NCI-H2196 (cell line): ENCODE measurements around the gene XPO4.
"Not testable (repeated sequence)": the region's sequence is repeated elsewhere in the genome, so short reads cannot be mapped to it uniquely, and the experiment has no call there.

ENCODE experiments used
- DNase-seq: peaks from one replicate; lab custom pipeline; 2025; ENCODE audit not compliant: unreplicated experiment; lab: John Stamatoyannopoulos, UW

The XPO4 gene

DNA sequence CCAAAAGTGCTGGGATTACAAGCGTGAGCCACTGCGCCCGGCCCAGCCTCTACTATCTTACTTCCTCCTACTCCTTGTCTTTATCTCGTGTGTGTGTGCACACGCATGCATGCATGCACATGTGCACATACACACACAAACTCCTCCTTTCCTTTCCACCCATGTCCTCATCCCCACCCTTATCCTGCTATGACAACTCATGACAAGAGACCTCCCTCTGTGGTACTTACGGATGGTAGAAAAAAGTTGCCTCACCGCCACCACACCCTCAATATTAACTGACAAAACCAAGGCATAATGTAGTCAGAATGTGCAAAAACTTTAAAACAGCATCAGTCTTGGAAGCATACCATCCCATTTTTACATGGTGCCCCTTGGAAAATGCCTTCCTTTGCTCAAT lies 112.9 kb downstream of the XPO4 start:
- no peak for DNase-seq

GRCh38 chr13:20788312-20788711 lies 114.2 kb downstream of the XPO4 start:
- no peak for DNase-seq

DNA sequence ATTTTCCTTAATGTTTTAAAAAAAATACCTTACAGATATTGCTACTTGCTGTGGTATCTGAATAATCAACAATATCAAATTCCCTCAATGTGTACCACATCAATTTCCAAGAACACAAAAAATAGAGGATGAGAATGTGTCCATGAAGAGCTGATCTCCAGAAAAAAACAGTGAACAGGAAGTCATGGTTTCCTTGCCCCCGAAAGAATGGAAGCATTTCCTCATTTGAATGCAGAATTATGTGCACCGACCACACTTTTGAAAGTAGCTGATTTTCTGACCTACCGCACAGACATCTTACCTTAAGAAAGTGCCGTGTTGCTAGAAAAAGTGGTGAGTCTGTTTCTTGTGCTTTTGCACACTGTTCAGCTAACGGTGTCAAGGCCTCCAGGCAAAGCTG lies 115.4 kb downstream of the XPO4 start:
- DNase-seq: no peak

DNA sequence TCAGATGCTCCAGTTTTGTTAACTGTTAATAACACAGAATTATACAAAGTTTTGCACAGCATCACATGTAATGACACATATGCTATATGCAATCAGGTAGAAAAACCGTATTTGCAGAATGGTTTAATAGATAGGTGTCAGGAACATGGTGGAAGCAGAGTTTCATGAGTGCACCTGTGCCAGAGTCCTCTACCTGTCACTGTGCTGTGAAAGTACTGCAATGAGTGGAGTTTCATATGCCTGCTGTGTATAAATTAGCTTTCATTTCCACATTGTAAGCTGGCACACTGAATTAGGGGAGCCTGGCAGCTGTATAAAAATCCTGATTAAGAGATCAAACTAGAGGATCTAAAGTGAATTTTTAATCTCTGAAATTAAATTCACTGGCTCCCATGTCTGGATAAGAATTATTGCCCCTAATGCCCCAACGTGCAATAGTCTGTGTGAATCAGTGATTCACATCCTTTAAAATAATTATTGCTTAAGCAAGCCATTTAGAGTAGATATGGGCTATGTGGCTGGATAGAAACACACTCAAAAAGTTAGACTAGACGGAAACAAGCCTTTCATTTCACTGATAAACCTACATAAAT lies 120.3 kb downstream of the XPO4 start:
- no peak for DNase-seq

DNA sequence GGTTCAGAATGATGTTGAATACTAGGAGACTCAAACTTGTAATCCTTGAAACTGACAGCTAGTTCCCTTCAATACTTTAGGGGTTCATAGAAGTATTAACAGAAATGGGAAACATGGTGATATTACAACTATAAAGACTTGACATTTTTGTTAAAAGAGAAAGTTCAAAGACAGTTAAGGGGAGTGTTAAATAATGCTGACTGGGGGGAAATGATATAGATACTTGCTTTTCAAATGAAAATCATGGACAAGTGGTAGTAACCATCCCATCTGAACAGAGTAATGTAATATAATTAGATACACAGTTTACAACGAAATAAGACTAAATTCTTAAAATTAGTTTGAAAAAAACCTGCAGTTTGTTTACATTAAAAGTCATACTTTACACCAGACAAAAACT lies 122.2 kb downstream of the XPO4 start:
- DNase-seq: no peak

- no peak for DNase-seq
Measured at GRCh38 chr13:20779405-20779804, 123.1 kb downstream of the XPO4 start.

GRCh38 chr13:20778311-20778710 lies 124.2 kb downstream of the XPO4 start:
- DNase-seq: no peak

GRCh38 chr13:20776751-20777150 lies 125.8 kb downstream of the XPO4 start:
- DNase-seq: no peak

DNA sequence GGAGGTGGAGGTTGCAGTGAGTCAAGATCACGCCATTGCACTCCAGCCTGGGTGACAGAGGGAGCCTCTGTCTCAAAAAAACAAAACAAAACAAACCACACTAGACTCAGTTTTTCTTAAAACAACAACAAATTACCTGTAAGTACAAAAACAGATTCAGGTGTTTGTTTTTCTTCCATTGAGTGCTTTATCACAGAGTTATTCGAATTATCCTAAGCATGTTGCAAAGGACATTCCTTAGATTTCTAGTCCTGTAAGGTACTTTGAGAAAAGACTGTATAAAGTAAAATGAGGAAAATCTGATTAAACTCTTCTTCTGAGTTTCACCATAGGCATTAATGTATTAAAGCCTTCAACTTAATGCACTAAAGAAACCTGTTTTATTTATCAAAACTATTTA lies 126.6 kb downstream of the XPO4 start:
- no peak for DNase-seq

DNA sequence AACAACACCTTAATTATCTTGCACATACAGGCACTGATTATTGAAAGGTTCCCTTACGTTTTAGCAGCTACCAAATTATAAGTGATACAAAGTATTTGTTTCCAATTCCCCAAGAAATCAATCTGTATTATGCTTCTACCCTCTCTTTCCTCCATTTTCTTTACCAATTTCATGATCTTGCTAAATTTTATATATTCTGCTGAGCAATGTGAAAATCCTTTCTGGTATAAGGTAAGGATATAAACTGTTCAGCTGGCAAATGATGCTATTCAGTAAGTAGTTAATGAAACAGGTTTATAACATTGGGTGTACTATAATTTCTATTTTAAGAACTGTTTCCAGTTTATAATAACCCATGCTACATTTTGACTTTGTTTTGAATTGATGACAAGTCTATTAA lies 127.8 kb downstream of the XPO4 start:
- DNase-seq: no peak

DNA sequence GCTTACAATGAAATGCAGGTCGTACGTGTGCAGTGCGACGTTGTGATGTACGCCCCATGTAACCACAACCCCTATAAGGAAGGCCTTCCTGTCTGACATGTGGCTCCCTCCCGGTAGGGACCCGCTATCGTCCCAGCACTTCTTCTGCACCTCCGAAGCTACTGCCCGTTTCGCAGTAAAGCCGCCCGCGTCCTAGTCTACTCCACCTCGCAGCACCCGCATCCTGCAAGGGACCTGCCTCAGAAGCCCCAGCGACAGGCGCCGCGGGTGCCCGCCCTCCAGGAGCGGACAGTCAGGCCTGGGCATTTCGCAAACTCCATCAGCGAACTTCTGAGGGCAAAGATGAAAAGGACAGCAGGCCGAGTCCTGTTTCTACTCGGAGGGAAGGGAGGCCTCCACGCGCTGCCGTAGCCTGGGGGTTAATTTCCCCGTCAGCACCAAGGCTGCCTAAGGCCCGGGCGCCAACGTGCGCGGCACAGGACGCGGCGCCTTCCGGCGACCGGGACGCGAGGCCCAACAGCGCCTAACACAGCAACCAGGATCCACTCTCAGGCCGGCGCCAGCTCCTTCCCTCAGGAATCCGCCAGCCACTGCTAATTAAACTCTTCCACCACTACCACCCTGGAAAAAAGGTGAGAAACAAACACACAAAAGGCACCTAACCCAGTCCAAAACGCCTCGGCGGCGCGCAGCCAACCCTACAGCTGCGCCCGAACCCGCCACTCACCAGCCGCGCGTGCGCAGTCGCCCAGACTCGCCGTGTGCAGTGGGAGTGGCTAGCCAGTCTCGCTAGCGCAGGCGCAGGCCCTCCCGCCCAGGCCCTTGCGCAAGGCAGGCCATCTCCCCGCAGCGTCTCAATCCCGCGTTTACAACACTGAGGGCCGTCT lies 129.1 kb downstream of the XPO4 start, which contains the start of gene EEF1AKMT1:
Gene EEF1AKMT1, minus strand, starts transcription at position 768 of the 887 bp plus-strand sequence. CDS start 16,363 bp downstream, outside the sequence.
- DNase-seq: peak; percentile 87

- no peak for DNase-seq
Measured at GRCh38 chr13:20772401-20773131, 130.0 kb downstream of the XPO4 start.

DNA sequence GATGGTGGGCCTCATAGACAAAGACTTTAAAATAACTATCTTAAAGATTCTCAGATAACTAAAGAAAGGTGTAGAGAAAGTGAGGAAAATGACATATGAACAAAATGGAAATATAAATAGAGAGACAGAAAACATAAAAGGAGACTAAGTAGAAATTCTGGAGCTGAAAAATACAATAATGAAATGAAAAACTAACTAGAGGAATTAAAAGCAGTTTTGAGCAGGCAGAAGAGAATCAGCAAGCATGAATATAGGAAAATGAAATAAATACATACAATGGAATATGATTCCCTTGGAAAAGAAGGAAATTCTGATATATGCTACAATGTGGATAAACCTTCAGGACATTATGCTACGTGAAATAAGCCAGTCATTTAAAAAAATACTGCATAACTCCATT lies 132.7 kb downstream of the XPO4 start:
- no peak for DNase-seq

- DNase-seq: no peak
Measured at GRCh38 chr13:20769091-20769490, 133.5 kb downstream of the XPO4 start.

- DNase-seq: no peak
Measured at GRCh38 chr13:20767309-20767943, 135.1 kb downstream of the XPO4 start.

GRCh38 chr13:20760872-20761271 lies 141.7 kb downstream of the XPO4 start:
- DNase-seq: no peak

DNA sequence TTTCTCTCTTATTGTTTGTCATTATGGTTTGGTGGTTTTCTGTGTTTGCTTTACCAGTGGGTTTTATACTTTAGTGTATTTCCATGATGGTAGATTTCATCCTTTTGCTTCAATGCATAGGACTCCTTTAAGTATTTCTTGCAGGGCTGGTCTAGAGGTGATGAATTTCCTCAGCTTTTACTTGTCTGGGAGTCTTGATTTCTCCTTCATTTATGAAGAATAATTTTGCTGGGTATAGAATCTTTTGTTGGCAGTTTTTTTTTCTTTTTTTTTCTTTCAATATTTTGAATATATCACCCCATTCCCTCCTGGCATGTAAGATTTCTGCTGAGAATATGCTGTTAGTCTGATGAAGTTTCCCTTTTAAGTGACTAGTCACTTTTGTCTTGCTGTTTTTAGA lies 148.5 kb downstream of the XPO4 start:
- DNase-seq: no peak

- no peak for DNase-seq
Measured at GRCh38 chr13:20749377-20749776, 153.2 kb downstream of the XPO4 start.

DNA sequence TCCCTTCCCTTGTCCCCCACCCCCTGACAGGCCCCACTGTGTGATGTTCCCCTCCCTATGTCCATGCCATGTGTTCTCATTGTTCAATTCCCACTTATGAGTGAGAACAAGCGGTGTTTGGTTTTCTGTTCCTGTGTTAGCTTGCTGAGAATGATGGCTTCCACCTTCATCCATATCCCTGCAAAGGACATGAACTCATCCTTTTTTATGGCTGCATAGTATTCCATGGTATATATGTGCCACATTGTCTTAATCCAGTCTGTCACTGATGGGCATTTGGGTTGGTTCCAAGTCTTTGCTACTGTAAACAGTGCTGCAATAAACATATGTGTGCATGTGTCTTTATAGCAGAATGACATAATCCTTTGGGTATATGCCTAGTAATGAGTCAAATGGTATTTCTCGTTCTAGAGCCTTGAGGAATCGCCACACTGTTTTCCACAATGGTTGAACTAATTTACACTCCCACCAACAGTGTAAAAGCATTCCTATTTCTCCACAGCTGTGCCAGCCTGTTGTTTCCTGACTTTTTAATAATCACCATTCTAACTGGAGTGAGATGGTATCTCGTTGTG lies 158.6 kb downstream of the XPO4 start:
- DNase-seq: not testable (repeated sequence)

- DNase-seq: no peak
Measured at GRCh38 chr13:20740021-20740420, 162.5 kb downstream of the XPO4 start.

DNA sequence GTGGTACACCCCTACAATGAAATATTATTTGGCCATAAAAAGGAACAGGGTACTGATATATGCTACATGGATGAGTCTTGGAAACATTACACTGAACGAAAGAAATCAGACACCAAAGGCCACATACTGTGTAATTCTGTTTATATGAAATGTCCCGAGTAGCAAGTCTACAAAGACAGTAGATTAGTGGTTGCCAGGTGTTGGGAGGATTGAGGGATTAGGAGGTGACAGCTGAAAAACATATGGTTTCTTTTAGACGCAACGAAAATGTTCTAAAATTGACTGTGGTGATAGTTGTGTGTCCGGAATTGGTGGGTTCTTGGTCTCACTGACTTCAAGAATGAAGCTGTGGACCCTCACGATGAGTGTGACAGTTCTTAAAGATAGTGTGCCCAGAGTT lies 163.9 kb downstream of the XPO4 start:
- no peak for DNase-seq
